Measurements from ENCODE around the gene PYHIN1. TPM values are rescaled to one million over a fixed set of nuclear protein-coding genes. Genes with fewer than 3 reads are reported as not detected.

The PYHIN1 gene
- polyA plus RNA-seq, 1 donor (not counting 4 experiments of a cell fraction or from before 2014, with no cell fraction given): 0.37 TPM

GRCh38 chr1:159014003-159014571, 82.7 kb downstream of the PYHIN1 start:
- FAIRE-seq: no peak
- peak overlapping the region in 1 of 3 experiments; percentile 39 for H3K4me3 ChIP-seq (ENCODE audit: control insufficient read depth in 2 of 3, extremely low read depth in 1 of 3, insufficient read depth in 2 of 3, low read depth in 1 of 3, low read length in 3 of 3)
- H3K27me3 ChIP-seq (ENCODE audit: control insufficient read depth, extremely low read depth, insufficient read depth, low read length): no peaks in the 10 kb centered on the region
- no peak for DNase-seq (ENCODE audit: low read depth, low spot score)
- peaks cover 36% of the 10 kb centered on the region for H3K4me1 ChIP-seq (ENCODE audit: control insufficient read depth, extremely low read depth, insufficient read depth, low read length)
- H3K36me3 ChIP-seq (ENCODE audit: control insufficient read depth in 2 of 2, extremely low read depth in 1 of 2, insufficient read depth in 2 of 2, low read length in 2 of 2): peaks cover 10 to 40% of the 10 kb centered on the region in 2 experiments
- no peak overlapping the region for H2AFZ ChIP-seq (ENCODE audit: control insufficient read depth, low read length)
- peaks cover 2% of the 10 kb centered on the region for H3K9me3 ChIP-seq (ENCODE audit: control insufficient read depth, low read depth, low read length)
- H3K9ac ChIP-seq (ENCODE audit: control insufficient read depth, extremely low read depth, insufficient read depth, low read length): no peak overlapping the region
- no peaks in the 10 kb centered on the region for H4K20me1 ChIP-seq (ENCODE audit: control insufficient read depth, extremely low read depth, insufficient read depth, low read length)
- TF ChIP-seq EZH2 (IDR thresholded peaks at IDR 0.05; ENCODE audit: low read length) (no peak), CTCF (optimal IDR thresholded peaks at IDR 0.05 in 1 of 3, IDR thresholded peaks at IDR 0.05 in 1 of 3, conservative IDR thresholded peaks at IDR 0.05 in 1 of 3; ENCODE audit: extremely low read depth in 1 of 3, insufficient read depth in 2 of 3, low read length in 3 of 3) (no peak)
- H3K27ac ChIP-seq (ENCODE audit: control insufficient read depth, insufficient read depth, low read length): no peak overlapping the region
- dilution Hi-C loops (cut with MboI; ENCODE audit: extremely low pct_ligation_motif_present, low sequenced_read_pairs): no loop called here
- peak overlapping the region; percentile 22 for H3K4me2 ChIP-seq (ENCODE audit: control insufficient read depth, extremely low read depth, insufficient read depth, low read depth, low read length)
- peaks cover 74% of the 10 kb centered on the region for H3K79me2 ChIP-seq (ENCODE audit: control insufficient read depth, insufficient read depth, low read length)
- H3K9me1 ChIP-seq (ENCODE audit: control insufficient read depth, extremely low read depth, insufficient read depth, low read length): no peaks in the 10 kb centered on the region

DNA sequence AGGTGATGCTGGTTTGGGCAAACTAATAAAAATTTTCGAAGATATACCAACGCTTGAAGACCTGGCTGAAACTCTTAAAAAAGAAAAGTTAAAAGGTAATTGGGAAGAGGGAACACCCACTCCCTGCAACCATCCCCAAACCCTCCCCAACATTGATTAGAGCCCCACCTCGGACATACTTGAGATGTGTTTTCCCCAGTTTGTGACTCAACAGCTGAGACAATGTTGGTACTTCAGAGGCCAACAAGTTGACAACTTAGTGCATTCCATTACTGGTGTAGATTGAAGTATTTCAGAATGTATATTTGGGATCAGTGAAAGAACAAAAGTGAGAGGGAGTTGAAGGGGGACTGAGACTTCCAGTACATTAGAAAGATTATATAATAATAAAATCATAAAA, 83.5 kb downstream of the PYHIN1 start:
- peak overlapping the region; percentile 31 for H3K4me2 ChIP-seq (ENCODE audit: control insufficient read depth, extremely low read depth, insufficient read depth, low read depth, low read length)
- peaks cover 10 to 44% of the 10 kb centered on the region in 2 experiments for H3K36me3 ChIP-seq (ENCODE audit: control insufficient read depth in 2 of 2, extremely low read depth in 1 of 2, insufficient read depth in 2 of 2, low read length in 2 of 2)
- TF ChIP-seq EZH2 (IDR thresholded peaks at IDR 0.05; ENCODE audit: low read length): no peak
- TF ChIP-seq CTCF (optimal IDR thresholded peaks at IDR 0.05 in 1 of 3, IDR thresholded peaks at IDR 0.05 in 1 of 3, conservative IDR thresholded peaks at IDR 0.05 in 1 of 3; ENCODE audit: extremely low read depth in 1 of 3, insufficient read depth in 2 of 3, low read length in 3 of 3): no peak
- no peaks in the 10 kb centered on the region for H3K27me3 ChIP-seq (ENCODE audit: control insufficient read depth, extremely low read depth, insufficient read depth, low read length)
- H3K9me1 ChIP-seq (ENCODE audit: control insufficient read depth, extremely low read depth, insufficient read depth, low read length): no peaks in the 10 kb centered on the region
- DNase-seq (ENCODE audit: low read depth, low spot score) (no peak), FAIRE-seq (no peak)
- no peak overlapping the region for H2AFZ ChIP-seq (ENCODE audit: control insufficient read depth, low read length)
- H3K9me3 ChIP-seq (ENCODE audit: control insufficient read depth, low read depth, low read length): peaks cover 2% of the 10 kb centered on the region
- H3K79me2 ChIP-seq (ENCODE audit: control insufficient read depth, insufficient read depth, low read length): peaks cover 74% of the 10 kb centered on the region
- H3K9ac ChIP-seq (ENCODE audit: control insufficient read depth, extremely low read depth, insufficient read depth, low read length): no peak overlapping the region
- dilution Hi-C loops (cut with MboI; ENCODE audit: extremely low pct_ligation_motif_present, low sequenced_read_pairs): no loop called here
- peaks cover 31% of the 10 kb centered on the region for H3K4me1 ChIP-seq (ENCODE audit: control insufficient read depth, extremely low read depth, insufficient read depth, low read length)
- peak overlapping the region; percentile 56 for H3K27ac ChIP-seq (ENCODE audit: control insufficient read depth, insufficient read depth, low read length)
- H3K4me3 ChIP-seq (ENCODE audit: control insufficient read depth in 2 of 3, extremely low read depth in 1 of 3, insufficient read depth in 2 of 3, low read depth in 1 of 3, low read length in 3 of 3): no peak overlapping the region
- H4K20me1 ChIP-seq (ENCODE audit: control insufficient read depth, extremely low read depth, insufficient read depth, low read length): no peaks in the 10 kb centered on the region

All from keratinocyte (primary cell).